ENCODE data around the gene AKT1S1.
A peak's percentile ranks its signal among the peaks of the same experiment; 100 is the strongest.

Gene AKT1S1

DNA sequence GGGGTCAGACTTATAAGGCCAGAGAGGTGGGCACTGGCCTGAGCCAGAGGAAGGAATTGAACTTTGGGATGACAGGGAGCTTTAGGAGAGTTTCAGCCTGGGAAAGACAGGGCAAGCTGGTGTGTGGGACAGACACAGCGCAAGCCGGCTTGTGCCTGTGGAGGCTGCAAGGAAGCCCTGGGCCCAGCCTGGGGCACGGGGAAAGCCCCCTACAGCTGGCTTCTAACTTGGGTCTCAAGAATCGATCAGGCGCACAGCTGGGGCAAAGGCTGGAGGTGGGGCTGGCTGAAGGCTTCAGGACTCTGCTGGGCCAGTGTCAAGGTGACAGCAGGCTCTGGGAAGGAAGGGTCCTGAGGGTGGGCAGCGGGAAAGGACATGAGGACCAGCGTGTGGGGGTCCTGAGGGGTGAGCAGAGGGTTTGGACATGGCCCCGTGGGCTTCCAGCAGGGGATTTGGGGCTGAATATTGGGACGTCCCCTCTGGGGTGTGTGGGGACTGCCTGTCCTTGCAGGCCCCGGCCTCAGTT, 23.2 kb downstream of the AKT1S1 start:
- no peak for DNase-seq (ENCODE audit: low read depth)

- no peak for DNase-seq (ENCODE audit: low read depth)
Observed at GRCh38 chr19:49852631-49853126, 24.5 kb downstream of the AKT1S1 start.

DNA sequence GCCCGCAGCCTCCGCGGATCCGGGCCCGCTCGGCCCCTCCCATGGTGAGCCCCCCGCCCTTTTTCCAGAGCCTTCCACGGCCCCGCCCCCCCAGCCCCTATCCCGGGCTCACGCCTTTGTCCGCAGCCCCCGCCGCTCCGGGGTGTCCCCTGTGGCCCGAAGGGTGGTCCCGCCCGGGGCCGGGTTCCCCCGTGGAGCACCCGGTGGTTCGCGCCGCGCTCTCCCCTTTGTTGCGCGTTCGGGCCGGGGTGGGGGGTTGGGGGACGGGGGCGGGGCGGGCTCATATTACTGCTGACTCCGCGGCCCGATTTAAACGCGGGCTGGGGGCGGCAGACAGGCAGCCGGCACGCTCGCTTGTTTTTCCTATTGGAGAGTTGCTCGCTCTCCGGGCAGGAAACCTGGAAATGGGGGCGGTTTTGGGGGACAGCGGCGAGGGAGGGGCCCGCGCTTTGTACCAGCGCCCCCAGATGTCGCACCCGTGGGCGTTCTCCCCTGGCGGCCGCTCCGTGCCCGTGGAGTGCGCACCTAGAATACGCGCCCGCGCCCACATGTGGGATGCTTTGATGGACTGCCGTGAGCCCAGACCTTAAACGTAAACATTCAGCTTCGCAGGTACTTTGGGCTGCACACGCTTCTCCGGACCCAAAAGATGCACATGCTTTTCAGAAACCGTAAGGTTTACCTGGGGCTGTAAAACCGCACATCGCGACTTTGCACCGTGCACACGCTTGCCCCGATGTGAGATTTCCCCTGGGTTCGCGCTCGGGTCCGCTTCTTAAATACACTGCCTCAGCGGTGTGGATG, 25.5 kb downstream of the AKT1S1 start:
- DNase-seq (ENCODE audit: low read depth), result no peak

- peak; percentile 76 for DNase-seq (ENCODE audit: low read depth)
Observed at GRCh38 chr19:49850487-49851342, 26.4 kb downstream of the AKT1S1 start, which contains the start of gene PTOV1. Gene PTOV1, plus strand, starts transcription at chr19:49851159.

DNA sequence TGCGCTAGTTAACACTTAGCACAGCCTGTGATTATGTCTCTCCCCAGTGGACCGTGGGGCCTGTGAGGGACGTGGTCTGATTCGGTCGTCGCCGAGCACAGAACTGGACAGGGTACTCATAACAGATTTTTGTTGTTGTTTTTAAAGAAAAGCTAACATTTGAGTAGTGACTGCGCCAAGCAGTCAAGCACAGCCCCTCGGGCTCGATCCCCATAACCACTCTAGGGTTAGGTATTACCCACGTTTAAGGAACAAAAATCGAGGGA, 27.0 kb downstream of the AKT1S1 start:
- no peak for DNase-seq (ENCODE audit: low read depth)

- DNase-seq (ENCODE audit: low read depth), result no peak
Observed at GRCh38 chr19:49849433-49850220, 27.5 kb downstream of the AKT1S1 start.

- DNase-seq (ENCODE audit: low read depth), result no peak
Observed at GRCh38 chr19:49848938-49849337, 28.2 kb downstream of the AKT1S1 start.

DNA sequence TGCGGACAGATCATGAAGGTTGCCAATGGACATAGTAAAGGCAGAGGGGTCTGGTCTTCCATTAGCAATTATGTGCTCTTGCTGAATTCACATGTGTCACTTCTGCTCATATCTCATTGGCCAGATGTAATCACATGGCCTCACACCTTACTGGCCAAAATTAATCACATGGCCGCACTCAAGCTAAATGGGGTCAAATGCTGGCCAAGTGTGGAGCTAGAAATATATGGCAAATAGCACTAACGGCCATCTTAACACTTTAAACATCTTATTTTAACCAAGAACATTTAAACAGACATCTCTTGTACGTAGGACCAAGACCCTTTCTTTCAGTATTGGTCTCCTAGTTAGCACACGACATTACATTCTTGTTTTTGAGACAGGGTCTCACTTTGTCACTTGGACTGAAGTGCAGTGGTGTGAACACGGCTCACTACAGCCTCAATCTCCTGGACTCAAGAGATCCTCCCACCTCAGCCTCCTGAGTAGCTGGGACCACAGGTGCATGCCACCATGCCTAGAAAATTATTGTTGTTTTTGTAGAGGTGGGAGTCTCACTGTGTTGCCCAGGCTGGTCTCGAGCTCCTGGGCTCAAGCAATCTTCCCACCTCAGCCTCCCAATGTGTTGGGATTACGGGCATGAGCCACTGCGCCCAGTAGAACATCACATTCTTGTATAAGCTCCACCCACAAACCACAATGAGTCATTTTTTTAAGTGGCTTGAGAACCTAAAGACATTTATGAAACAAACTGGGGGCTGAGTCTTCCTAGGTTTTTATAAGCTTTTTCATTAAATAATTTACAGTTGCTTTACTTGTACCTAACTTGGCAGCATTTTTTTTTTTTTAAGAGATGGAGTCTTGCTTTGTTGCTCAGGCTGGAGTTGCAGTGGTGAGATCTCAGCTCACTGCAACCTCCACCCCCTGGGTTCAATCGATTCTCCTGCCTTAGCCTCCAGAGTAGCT, 29.1 kb downstream of the AKT1S1 start:
- no peak for DNase-seq (ENCODE audit: low read depth)

- DNase-seq (ENCODE audit: low read depth), result no peak
Observed at GRCh38 chr19:49846408-49846807, 30.7 kb downstream of the AKT1S1 start.

- DNase-seq (ENCODE audit: low read depth), result no peak
Observed at GRCh38 chr19:49845414-49845813, 31.7 kb downstream of the AKT1S1 start.

- DNase-seq (ENCODE audit: low read depth), result no peak
Observed at GRCh38 chr19:49844138-49845095, 32.7 kb downstream of the AKT1S1 start.

GRCh38 chr19:49843265-49843664, 33.9 kb downstream of the AKT1S1 start:
- no peak for DNase-seq (ENCODE audit: low read depth)

GRCh38 chr19:49840736-49841249, 36.4 kb downstream of the AKT1S1 start:
- DNase-seq (ENCODE audit: low read depth), result no peak

- DNase-seq (ENCODE audit: low read depth), result no peak
Observed at GRCh38 chr19:49840321-49840720, 36.8 kb downstream of the AKT1S1 start.

GRCh38 chr19:49839713-49840112, 37.4 kb downstream of the AKT1S1 start:
- DNase-seq (ENCODE audit: low read depth), result no peak

GRCh38 chr19:49838885-49839588, 38.1 kb downstream of the AKT1S1 start:
- DNase-seq (ENCODE audit: low read depth), result no peak

- DNase-seq (ENCODE audit: low read depth), result no peak
Observed at GRCh38 chr19:49837425-49837824, 39.7 kb downstream of the AKT1S1 start.

- no peak for DNase-seq (ENCODE audit: low read depth)
Observed at GRCh38 chr19:49837009-49837310, 40.2 kb downstream of the AKT1S1 start.
